ENCODE measurements around the gene REV3L. TPM values are rescaled to one million over a fixed set of nuclear protein-coding genes. Genes with fewer than 3 reads are reported as not detected.
A peak's percentile ranks its signal among the peaks of the same experiment; 100 is the strongest.
"Not testable (repeated sequence)": the region's sequence is repeated elsewhere in the genome, so short reads cannot be mapped to it uniquely, and the experiment has no call there.

The REV3L gene
- total and polyA plus RNA-seq, 4 donors, result 3.8 to 17.7 (median 11.2) TPM

GRCh38 chr6:111322145-111322544, 160.9 kb downstream of the REV3L start:
- WGBS, result 37% methylated on average over 2 of the region's 2 CpGs

DNA sequence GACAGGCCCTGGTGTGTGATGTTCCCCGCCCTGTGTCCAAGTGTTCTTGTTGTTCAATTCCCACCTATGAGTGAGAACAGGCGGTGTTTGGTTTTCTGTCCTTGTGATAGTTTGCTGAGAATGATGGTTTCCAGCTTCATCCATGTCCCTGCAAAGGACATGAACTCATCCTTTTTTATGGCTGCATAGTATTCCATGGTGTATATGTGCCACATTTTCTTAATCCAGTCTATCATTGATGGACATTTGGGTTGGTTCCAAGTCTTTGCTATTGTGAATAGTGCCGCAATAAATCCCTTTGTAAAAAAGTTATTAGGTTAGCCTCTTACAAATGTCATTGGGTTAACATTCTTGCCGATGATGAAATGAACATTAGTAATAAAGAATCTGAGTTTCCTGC, 175.1 kb downstream of the REV3L start:
- H3K4me3 ChIP-seq (ENCODE audit: low read depth in 1 of 3, low read length in 3 of 3); H3K27ac ChIP-seq (ENCODE audit: low read depth in 1 of 2, low read length in 2 of 2); H3K27me3 ChIP-seq (ENCODE audit: control insufficient read depth in 4 of 4, insufficient read depth in 4 of 4, low read length in 3 of 4); H3K9me3 ChIP-seq (ENCODE audit: control insufficient read depth in 4 of 4, low read length in 3 of 4); H3K9ac ChIP-seq (ENCODE audit: low read depth in 1 of 2, low read length in 2 of 2); DNase-seq (ENCODE audit: low spot score); H3K4me1 ChIP-seq (ENCODE audit: control insufficient read depth in 4 of 4, insufficient read depth in 4 of 4, low read length in 3 of 4): not testable (repeated sequence)
- peaks cover 5 to 24% (median 22%) of the 10 kb centered on the region in 4 donors for H3K36me3 ChIP-seq (ENCODE audit: control insufficient read depth in 4 of 4, insufficient read depth in 3 of 4, low read depth in 1 of 4, low read length in 3 of 4)
- WGBS, result 99% methylated on average over 4 of the region's 4 CpGs

More at GRCh38 chr6:111322145-111322544, 160.9 kb downstream of the REV3L start:
- Histone ChIP-seq H3K36me3 (ENCODE audit: control insufficient read depth in 4 of 4, insufficient read depth in 3 of 4, low read depth in 1 of 4, low read length in 3 of 4) (peaks cover under 1 to 10% (median 2%) of the 10 kb centered on the region in 4 donors), H3K27ac (ENCODE audit: low read depth in 1 of 2, low read length in 2 of 2) (no peak overlapping the region), H3K4me3 (ENCODE audit: low read depth in 1 of 3, low read length in 3 of 3) (no peak overlapping the region), H3K9me3 (ENCODE audit: control insufficient read depth in 4 of 4, low read length in 3 of 4) (no peaks in the 10 kb centered on the region), H3K4me1 (ENCODE audit: control insufficient read depth in 4 of 4, insufficient read depth in 4 of 4, low read length in 3 of 4) (peaks cover 2 to 12% (median 10%) of the 10 kb centered on the region in 4 donors), H3K27me3 (ENCODE audit: control insufficient read depth in 4 of 4, insufficient read depth in 4 of 4, low read length in 3 of 4) (no peaks in the 10 kb centered on the region), H3K9ac (ENCODE audit: low read depth in 1 of 2, low read length in 2 of 2) (no peak overlapping the region)
- DNase-seq (ENCODE audit: low spot score), result no peak
- TF ChIP-seq FOXA2 (IDR thresholded peaks at IDR 0.05), result peak; percentile 61
- TF ChIP-seq NR2F2 (IDR thresholded peaks at IDR 0.05), result no peak
- no peak for TF ChIP-seq JUND (IDR thresholded peaks at IDR 0.05)
- TF ChIP-seq SP1 (IDR thresholded peaks at IDR 0.05), result no peak
- TF ChIP-seq HNF4G (IDR thresholded peaks at IDR 0.05), result no peak
- TF ChIP-seq EGR1 (IDR thresholded peaks at IDR 0.05; ENCODE audit: low read depth in 2 of 2), result no peak
- peak in 1 of 2 donors; percentile 16 for TF ChIP-seq RAD21 (IDR thresholded peaks at IDR 0.05)
- no peak for TF ChIP-seq FOXA1 (IDR thresholded peaks at IDR 0.05)
- no peak for TF ChIP-seq YY1 (IDR thresholded peaks at IDR 0.05)
- TF ChIP-seq MAX (IDR thresholded peaks at IDR 0.05), result no peak
- TF ChIP-seq GABPA (IDR thresholded peaks at IDR 0.05 in 1 of 2, conservative IDR thresholded peaks at IDR 0.05 in 1 of 2), result no peak
- no peak for TF ChIP-seq TAF1 (conservative IDR thresholded peaks at IDR 0.05)

- no peak for TF ChIP-seq SP1 (IDR thresholded peaks at IDR 0.05)
- TF ChIP-seq NR2F2 (IDR thresholded peaks at IDR 0.05), result no peak
- no peak for TF ChIP-seq HNF4G (IDR thresholded peaks at IDR 0.05)
- TF ChIP-seq ZBTB33 (IDR thresholded peaks at IDR 0.05), result no peak
- no peak for TF ChIP-seq CTCF (IDR thresholded peaks at IDR 0.05; ENCODE audit: low read depth, low read length, missing input control)
- no peak for TF ChIP-seq TAF1 (conservative IDR thresholded peaks at IDR 0.05)
- TF ChIP-seq REST (IDR thresholded peaks at IDR 0.05), result no peak
- no peak for TF ChIP-seq FOXA1 (IDR thresholded peaks at IDR 0.05)
- no peak for TF ChIP-seq FOXA2 (IDR thresholded peaks at IDR 0.05)
- no peak for TF ChIP-seq RAD21 (IDR thresholded peaks at IDR 0.05)
- TF ChIP-seq GABPA (IDR thresholded peaks at IDR 0.05 in 1 of 2, conservative IDR thresholded peaks at IDR 0.05 in 1 of 2), result no peak
- TF ChIP-seq YY1 (IDR thresholded peaks at IDR 0.05), result no peak
- peak in 1 of 2 donors; percentile 5 for TF ChIP-seq RXRA (IDR thresholded peaks at IDR 0.05)
- TF ChIP-seq HNF4A (conservative IDR thresholded peaks at IDR 0.05), result peak; percentile 42 to 56
- TF ChIP-seq ATF3 (IDR thresholded peaks at IDR 0.05), result no peak
- Histone ChIP-seq H3K4me3 (ENCODE audit: low read depth in 1 of 3, low read length in 3 of 3) (no peak overlapping the region), H3K36me3 (ENCODE audit: control insufficient read depth in 4 of 4, insufficient read depth in 3 of 4, low read depth in 1 of 4, low read length in 3 of 4) (peaks cover 5 to 24% (median 22%) of the 10 kb centered on the region in 4 donors), H3K9me3 (ENCODE audit: control insufficient read depth in 4 of 4, low read length in 3 of 4) (no peaks in the 10 kb centered on the region), H3K4me1 (ENCODE audit: control insufficient read depth in 4 of 4, insufficient read depth in 4 of 4, low read length in 3 of 4) (peaks cover 0 to 1% (median 0%) of the 10 kb centered on the region in 4 donors), H3K27ac (ENCODE audit: low read depth in 1 of 2, low read length in 2 of 2) (no peak overlapping the region), H3K9ac (ENCODE audit: low read depth in 1 of 2, low read length in 2 of 2) (no peak overlapping the region), H3K27me3 (ENCODE audit: control insufficient read depth in 4 of 4, insufficient read depth in 4 of 4, low read length in 3 of 4) (no peaks in the 10 kb centered on the region)
- DNase-seq (ENCODE audit: low spot score), result no peak
- 51% methylated on average over 7 of the region's 7 CpGs for WGBS
Measured at GRCh38 chr6:111307275-111307858, 175.7 kb downstream of the REV3L start.
